Measurements from ENCODE around the gene RBM20.

Gene RBM20

DNA sequence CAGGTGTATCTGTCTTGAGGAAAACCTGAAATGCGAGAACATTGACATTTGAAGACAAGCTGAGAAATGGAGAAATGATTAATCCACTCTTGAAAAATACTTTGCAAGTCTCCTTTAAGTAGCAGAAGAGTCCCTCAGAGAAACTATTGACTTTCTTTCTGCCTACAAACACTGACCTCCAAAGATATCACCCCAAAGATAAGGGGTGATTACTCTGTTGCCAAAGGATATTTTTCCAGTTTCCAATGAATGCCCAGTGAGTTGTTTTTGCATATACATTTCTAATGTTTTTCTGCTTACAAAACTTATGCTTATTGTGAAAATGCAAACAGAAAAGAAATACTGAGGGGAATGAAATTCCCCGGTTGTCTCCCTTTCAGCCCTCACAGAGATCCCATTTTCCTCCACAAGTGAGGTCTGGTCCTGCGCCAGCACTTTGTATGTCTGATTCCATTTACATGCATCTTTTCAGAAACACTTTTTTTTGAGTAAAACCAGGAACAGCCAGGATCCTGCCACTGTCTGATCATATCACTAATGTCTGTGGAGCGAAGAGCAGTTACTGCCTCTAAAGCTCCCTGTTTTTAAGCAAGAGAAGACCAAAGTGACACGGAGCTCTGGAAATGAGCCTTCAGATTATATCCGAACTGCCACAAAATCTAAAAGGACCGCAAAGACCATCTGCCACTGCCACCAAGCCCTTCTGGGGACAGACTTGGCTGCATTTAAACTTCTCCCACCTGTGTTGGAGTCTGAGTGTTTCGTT lies 144.7 kb downstream of the RBM20 start:
- DNase-seq (ENCODE audit: low spot score): no peak

DNA sequence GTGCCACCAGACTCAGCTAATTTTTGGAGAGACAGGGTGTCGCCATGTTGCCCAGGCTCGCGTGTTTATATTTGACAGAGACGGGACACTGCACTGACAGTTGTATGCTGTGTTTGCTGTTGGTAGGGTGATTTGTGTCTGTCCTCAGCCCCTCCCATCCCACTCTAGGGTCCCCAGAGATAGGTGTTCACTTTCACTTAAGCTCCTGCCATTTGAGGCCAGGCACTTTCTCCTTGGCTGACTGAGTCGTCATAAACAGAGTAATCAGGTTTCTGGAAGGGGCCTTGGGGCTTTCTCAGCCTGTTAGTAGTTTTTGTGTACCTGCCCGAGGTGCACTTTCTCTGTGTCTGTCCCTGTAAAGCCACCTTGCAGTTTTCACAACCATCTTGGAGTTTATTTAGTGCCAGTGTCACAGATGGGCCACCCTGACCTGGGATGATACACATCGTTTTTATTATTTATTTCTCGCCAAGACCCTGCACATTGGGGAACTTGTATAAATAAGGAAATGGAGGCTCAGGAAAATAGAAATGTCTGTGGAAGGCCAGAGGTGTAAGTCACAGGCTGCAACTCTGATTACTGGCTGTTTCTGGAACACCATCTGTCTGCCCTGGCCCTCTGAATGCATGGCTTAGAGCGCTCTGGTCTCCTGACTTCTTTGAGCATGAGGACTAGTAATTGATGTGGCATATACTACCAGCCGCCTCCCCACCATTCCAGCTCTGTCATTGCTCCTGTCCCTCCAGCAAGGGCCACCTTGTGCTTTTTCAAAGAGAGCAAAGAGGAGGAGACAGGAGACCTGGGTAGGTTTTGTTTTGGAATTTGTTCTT lies 145.7 kb downstream of the RBM20 start:
- no peak for DNase-seq (ENCODE audit: low spot score)

DNA sequence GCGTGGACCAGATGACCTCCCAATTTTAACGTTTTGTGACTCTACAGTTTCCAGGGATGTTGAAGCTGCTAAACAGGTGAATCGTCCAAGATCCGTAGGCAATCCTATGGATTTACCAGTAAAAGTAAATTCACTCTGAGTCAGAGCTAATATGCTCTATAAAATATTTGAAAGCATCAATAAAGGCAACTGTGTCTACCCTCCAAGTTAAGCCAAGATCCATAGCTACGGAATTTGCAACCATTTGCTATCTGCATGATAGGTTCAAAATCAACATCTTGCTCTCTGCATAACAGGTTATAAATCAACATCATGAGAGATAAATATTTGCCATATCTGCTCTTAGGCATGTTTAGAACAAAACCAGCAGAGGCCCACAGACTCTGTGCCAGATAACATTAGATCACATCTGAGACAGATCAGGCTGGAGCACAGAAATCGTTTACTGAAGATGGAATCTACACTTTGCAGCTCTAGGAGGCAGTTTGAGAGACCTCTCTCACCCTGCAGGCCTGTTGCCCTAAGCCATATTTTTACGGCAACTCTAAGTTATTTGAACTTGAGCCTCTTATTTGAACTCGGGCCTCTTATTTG lies 146.9 kb downstream of the RBM20 start:
- no peak for DNase-seq (ENCODE audit: low spot score)

DNA sequence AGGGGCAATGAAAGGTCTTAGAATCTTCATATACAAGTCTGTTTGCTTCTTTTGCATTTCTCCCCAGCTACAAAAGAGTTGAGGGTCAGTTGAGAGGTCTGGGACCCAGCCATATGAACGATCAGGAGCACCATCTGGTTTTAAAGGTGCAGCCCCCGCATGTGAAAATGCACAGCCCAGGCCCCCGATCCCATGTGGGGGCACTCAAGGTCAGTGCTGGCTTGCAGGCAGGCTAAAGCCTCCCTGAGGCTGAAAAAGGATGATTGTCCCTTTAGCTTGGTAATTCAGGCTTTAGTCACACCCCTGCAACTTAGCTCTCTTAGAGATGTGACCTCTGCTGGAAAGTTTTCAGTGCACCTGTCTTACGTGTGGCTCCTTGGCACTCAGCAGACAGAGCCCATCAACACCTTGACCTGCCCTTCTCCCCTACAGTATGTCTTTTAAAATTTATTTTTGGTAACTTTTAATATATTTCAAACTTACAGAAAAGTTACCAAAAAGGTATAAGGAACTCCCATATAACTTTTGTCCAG lies 147.5 kb downstream of the RBM20 start:
- DNase-seq (ENCODE audit: low spot score): no peak

DNA sequence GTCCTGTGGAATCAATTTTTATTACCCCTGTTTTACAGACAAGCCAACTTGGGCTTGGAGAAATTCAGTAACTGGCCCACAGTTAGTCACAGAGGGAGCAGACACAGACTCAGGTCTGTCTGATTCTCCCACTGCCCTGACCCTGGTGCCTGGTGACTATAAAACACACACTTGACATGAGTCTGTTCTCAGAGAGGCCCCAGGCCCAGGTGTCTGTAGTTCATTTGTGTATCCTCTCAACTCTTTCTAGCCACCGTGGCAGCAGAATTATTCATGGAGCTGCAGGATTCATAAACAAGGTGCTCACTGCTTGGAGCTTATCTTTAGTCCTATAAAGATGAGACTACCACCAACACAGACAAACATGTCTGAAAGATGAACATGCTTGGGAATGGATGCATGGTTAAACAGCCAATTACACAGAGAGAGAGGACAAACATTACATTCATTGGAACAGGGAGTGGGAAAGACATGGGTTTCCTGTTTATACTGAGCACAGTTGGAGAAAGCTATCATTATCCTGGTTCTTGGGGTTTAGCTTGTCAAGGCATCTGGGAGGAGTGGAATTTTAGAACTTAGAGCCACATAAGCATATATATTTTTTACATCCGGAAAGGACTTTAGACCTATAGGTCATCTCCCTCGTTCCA lies 148.5 kb downstream of the RBM20 start:
- DNase-seq (ENCODE audit: low spot score): no peak

DNA sequence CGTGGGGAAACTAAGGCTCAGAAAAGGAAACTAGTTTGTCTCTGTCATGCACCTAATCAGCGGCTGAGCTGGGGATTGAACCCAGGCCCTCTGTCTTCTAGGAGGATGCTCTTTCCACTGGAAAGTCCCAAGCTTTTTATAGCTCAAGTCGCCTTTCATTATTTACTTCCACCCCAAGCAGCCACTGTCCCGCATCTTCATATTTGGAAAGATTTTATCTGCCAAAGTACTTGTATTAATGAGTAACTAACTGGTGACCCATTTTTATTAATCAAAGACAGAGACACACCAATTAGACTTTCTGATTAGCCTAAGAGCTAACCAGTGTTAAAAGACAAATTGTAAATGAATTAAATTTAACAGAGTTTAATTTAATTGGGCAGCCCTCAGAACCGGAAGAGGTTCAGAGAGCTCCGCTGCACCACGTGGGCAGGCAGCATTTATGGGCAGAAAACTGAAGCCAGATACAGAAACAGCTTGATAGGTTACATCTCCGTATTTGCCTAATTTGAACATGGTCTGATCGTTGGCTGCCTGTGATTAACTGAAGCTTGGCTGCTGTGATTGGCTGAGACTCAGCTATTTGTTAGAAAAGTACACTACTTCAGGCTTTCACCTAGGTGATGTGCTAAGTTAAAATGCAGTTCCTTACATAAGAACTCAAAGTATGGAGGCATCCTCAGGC lies 149.1 kb downstream of the RBM20 start:
- no peak for DNase-seq (ENCODE audit: low spot score)

DNA sequence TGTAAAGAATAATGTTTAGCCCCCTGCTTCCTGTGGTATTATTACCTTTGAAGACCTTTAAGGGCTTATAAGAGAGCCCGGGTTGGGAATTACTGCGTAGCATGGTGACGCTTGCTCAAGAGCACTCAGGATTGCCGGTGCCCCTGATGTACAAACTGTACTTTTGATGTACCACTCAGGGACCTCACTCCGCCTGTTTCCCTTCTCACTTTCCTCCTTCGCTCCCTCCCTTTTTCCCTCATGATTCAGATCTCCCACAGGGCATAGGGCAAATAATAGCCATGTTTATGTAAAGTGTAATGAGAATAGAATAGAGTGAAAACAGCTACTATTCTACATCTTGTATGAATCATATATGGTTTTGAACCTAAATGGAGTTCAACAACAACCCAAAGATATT lies 149.8 kb downstream of the RBM20 start:
- no peak for DNase-seq (ENCODE audit: low spot score)

DNA sequence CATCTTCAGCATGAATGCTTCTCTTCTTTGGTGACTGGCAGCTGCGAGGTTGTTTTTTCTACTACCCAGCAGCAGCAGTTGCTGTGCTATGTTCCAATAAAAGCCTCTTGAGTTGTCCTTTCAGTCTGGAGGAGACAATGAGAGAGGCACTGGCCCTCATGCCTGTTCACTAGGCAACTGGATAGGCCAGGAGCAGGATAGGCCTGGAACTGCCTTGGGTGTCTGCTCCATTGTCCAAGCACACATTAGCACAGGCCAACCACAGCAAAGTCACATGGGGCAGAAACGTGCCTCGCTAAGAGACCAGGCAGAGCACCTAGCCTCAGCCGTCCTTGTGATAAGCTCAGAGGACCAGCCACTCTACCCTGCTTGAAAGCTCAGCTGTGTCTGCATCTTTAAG lies 150.7 kb downstream of the RBM20 start:
- no peak for DNase-seq (ENCODE audit: low spot score)

DNA sequence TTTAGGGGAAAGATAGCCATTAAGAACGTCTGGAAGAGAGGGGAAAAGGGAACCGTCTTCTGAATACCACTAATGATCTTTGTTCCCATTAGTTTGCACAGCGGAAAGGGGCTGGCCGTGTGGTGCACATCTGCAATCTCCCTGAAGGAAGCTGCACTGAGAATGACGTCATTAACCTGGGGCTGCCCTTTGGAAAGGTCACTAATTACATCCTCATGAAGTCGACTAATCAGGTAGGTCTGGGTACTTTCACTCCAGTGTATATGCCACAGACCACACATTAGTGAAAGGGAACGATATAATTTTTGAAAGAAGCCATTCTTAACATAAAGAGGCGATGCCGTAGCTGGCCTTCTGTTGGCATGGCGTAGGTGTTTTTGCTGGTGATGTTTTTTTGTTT lies 153.3 kb downstream of the RBM20 start:
- no peak for DNase-seq (ENCODE audit: low spot score)

DNA sequence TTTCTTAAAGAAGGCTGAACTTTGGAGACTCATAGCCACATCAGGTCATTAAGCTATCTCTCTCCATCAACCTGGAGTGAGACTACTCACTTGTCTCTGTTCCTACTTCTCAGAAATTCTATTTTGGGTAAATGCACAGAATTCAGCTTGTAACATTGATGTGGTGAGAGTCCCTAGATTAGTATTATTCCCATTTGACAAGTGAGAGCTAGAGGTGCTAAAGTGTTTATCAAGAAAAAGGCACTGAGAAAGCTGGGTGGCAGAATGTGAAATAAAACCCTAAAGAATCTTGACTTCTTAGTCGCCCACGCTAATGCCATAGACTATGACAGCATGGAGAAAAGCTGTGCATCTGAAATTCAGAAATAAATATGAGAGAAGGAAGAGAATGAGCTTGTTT lies 154.2 kb downstream of the RBM20 start:
- no peak for DNase-seq (ENCODE audit: low spot score)

DNA sequence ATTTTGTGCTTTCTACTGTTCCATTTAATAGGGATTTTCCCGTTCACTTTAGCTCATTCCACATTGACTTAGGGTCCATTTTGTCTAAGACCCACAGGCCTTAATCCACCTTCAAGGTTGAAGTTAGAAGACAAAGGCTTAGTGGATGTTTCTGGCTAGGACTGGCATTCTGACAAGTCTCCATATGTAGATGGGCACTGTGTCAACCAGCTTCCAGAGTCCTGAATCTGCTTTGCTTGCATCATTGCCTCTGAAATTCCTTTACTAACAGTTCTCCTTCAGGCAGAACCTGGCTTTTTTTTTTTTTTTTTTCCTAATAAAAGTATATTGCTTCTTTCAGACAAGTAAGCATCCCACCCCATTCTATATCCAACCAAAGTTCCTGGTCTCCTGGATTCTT lies 158.0 kb downstream of the RBM20 start:
- no peak for DNase-seq (ENCODE audit: low spot score)

DNA sequence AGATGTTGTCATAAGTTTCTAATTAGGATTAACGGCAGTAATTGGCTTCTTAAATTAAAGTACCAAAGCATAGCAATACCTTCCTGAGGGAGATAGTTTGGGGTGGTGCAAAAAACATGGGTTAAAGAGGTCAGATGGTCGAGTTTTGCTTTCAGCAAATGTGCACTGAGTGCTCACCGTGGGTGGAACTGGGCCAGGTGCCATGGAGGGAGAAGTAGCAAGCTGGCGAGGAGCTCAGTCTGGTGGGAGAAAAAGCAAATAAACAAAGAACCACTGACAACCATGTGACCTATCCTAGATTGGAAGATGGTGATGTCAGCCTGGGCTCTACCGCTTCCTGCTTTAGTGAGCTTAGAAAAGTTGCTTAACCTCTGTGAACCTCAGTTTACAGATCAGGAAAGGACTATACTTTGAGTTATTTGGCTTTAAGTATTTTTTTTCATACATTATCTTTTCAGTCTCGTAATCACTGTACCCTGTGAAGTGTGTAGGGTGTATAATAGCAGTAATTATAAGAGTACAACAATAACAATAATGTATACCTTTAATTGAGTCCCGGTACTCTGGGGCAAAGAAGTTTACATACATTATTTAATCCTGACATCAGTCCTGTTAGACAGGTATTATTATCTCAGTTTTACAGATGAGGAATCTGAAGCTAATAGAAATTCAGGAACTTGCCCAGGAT lies 158.6 kb downstream of the RBM20 start:
- DNase-seq (ENCODE audit: low spot score): peak; percentile 74

DNA sequence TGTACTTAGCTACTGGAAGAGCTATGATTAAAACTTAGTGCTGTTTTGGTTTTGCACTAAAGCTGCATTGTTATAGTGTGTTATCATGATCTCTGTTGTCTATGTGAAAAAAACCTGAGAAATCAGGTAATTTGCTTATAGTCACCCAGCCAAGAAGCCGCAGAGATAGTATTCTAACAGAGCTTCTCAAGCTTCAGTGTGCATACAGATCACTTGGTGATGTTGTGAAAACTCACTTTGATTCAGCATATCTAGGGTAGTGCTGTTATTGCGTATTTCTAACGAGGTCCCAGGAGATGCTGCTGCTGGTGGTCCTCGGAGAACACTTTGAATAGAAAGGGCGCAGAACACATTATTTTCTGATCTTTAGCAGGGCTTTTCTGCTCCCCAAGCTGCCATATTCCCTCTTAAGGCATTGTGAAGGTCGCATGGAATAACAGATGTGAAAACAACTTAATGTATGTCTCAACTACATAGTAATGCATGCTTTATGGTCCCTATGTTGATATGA lies 159.2 kb downstream of the RBM20 start:
- DNase-seq (ENCODE audit: low spot score): peak; percentile 72

DNA sequence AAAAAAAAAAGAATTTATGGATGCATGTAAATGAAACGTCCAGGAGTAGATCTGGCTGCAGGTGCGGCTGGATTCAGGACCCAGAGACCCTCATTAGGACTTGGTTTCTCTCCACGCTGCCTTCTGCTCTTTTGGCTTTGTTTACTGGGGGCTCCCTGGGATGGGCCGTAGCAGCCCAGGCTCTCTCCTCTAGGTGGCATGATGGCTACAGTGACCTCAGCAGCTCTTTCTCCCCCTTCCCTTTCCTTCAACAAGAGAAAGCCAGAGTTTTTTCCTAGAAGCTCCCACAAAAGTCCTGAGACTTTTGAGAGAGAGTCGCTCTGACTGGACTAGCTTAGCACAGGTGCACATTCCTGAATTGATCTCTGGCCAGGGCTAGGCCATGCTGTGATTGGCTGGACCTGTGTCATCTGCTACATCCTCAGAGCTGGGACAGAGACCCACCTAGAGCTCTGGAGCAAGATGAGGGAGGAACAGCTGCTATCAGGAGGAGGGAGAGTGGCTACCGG lies 159.7 kb downstream of the RBM20 start:
- DNase-seq (ENCODE audit: low spot score): peak; percentile 73

DNA sequence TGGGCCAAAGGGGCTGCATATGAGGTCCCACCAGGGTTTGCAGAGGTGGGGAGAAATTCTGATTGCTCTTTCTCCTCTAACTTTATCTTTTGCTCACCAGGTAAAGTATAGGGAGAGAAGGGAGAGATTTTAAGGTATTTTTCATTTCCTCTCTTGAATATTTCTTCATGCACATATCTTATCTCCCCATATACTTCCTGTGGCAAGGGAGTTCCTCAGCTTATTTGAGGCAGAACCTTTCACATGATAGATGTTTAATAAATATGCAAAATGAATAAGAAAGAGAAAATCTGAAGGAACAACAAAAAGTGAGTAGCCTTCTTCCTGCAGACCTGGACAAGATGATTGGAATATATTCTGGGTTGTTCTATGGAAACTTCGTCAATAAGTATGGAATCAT lies 160.2 kb downstream of the RBM20 start:
- DNase-seq (ENCODE audit: low spot score): no peak

DNA sequence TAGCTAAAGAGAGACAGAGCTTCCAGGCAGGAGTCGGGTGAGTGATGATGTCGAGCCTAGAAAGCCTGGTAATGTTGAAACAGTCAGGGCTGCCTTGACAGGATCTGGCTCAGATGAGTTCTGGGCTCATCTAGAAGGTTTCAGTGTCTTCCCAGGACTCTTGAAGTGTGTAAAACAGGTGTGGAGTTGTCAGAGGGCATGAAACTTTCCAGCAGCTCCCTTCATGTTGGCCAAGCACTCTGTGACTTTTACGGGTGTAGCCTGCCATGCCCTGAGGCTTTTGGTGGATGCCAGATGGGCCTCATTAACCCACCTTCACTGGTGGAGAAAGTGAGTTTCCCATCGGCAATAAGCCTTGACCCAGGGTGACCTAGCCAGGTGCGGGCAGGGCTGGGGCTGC lies 161.2 kb downstream of the RBM20 start:
- no peak for DNase-seq (ENCODE audit: low spot score)

DNA sequence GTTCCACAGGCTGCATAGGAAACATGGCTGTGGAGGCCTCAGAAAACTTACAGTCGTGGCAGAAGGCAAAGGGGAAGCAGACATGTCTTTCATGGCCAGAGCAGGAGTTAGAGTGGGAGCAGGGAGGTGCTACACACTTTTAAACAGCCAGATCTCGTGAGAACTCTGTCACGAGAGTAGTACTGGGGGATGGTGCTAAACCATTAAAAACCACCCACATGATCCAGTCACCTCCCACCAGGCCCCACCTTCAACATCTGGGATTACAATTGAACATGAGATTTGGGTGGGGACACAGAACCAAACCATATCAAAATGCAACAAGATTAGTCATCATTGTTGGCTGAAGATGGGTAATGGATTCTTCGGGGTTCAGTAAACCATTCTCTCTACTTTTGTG lies 162.2 kb downstream of the RBM20 start:
- DNase-seq (ENCODE audit: low spot score): no peak

DNA sequence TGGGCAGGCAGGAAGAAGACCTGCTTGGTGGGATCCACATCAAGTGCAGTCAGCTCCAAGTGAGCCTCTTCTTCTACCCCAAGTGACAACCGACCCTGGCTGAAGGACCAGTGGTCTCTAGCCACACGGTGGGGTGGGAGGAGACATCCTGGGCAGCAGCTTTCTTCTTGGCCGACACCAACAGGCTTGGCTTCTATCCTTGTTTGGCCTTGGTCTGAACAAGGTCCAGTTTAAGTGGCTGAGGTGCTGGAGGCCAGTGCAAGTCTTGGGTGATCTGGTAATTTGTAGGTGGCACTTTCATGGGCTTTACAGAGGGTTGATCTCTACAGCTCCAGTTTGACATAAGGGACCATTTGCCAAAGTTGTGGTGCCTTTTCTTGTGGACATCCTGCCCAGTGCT lies 164.0 kb downstream of the RBM20 start:
- no peak for DNase-seq (ENCODE audit: low spot score)

DNA sequence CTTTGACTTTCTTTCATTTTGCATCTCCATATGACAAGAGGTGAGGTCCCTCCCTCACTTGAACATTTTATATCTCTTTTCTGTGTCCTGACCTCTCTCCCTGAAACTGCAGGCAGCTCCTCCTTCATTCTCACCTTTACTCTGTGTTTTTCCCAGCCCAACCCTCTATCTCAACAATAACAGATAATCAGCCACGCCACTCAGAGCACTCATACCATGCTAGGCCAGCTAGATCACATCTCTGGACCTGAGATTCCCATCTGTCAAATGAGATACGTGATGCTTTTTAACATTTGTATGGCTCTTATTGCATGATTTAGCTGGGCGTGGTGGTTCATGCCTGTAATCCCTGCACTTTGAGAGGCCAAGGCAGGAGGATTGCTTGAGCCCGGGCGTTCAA lies 164.5 kb downstream of the RBM20 start:
- no peak for DNase-seq (ENCODE audit: low spot score)

DNA sequence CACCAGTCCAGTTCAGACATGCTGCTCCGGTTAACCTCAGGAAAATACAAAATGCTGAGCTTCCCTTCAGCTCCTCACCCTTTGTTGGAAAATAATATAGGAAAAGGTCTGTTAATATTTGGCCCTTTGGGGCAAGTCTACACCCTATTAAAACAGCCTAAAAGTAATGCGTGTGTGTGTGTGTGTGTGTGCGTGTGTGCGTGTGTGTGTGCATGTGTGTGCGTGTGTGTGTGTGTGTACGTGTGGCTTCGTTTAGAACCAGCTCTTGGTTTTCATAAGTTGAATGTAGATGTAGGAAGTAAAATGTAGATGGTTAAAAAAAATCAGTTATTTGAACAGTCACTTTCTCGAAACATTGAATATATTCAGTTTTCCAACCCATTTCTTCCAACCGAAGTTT lies 166.5 kb downstream of the RBM20 start:
- DNase-seq (ENCODE audit: low spot score): no peak

All from NAMALWA (cell line).